OCI-LY1 (cell line): Measurements from ENCODE around the gene POLE.

Source experiments
- H2AFZ ChIP-seq: fragments of 200-600 bp; sonication (generic), shearing (Covaris generic); 2 replicates; pipeline ENCODE4 v1.6.0; 2014; ENCODE audit warnings: antibody characterized with exemption, mild to moderate bottlenecking, low read length
- H3F3A ChIP-seq: fragments of 200-600 bp; sonication (generic), shearing (Covaris generic); 2 replicates; pipeline ENCODE4 v1.6.0; 2014; ENCODE audit warnings: mild to moderate bottlenecking, antibody characterized with exemption, low read length, moderate library complexity; ENCODE audit not compliant: insufficient read depth
- H3K27ac ChIP-seq: fragments of 200-600 bp; sonication (generic); 2 replicates; pipeline ENCODE4 v1.5.1; 2014; ENCODE audit warnings: low read length, mixed run types, mild to moderate bottlenecking, low read depth; ENCODE audit not compliant: poor library complexity, severe bottlenecking
- H3K27me3 ChIP-seq: fragments of 200-600 bp; sonication (generic); 2 replicates; pipeline ENCODE4 v1.6.0; 2014; ENCODE audit warnings: antibody characterized with exemption, mild to moderate bottlenecking, low read length, moderate library complexity; ENCODE audit not compliant: insufficient read depth
- H3K36me3 ChIP-seq: fragments of 200-600 bp; sonication (generic); 2 replicates; pipeline ENCODE4 v1.6.1; 2014; ENCODE audit warnings: mild to moderate bottlenecking, antibody characterized with exemption, low read length, moderate library complexity, mixed read lengths; ENCODE audit not compliant: insufficient read depth
- H3K4me1 ChIP-seq: fragments of 200-600 bp; sonication (generic); 2 replicates; pipeline ENCODE4 v1.5.1; 2014; ENCODE audit warnings: mild to moderate bottlenecking, low read length, moderate library complexity; ENCODE audit not compliant: insufficient read depth, severe bottlenecking
- H3K4me2 ChIP-seq: fragments of 200-600 bp; sonication (generic), shearing (Covaris generic); 2 replicates; pipeline ENCODE4 v1.6.1; 2014; ENCODE audit warnings: low read length
- H3K4me3 ChIP-seq: fragments of 200-600 bp; sonication (generic); 2 replicates; pipeline ENCODE4 v1.5.1; 2014; ENCODE audit warnings: low read length, low read depth, mild to moderate bottlenecking, mixed read lengths; ENCODE audit not compliant: poor library complexity, severe bottlenecking
- H3K79me2 ChIP-seq: fragments of 200-600 bp; shearing (Covaris generic); 2 replicates; pipeline ENCODE4 v1.6.1; 2016; ENCODE audit warnings: mixed run types, low read length, mixed read lengths; ENCODE audit not compliant: insufficient read depth
- H3K9ac ChIP-seq: fragments of 200-600 bp; sonication (generic), shearing (Covaris generic); 2 replicates; pipeline ENCODE4 v1.6.1; 2014; ENCODE audit warnings: mild to moderate bottlenecking, low read length, mixed read lengths
- H3K9me2 ChIP-seq: fragments of 200-600 bp; sonication (generic), shearing (Covaris generic); 2 replicates; pipeline ENCODE4 v1.6.1; 2014; ENCODE audit warnings: low read depth, mild to moderate bottlenecking, low read length, mixed read lengths
- H3K9me3 ChIP-seq: fragments of 200-600 bp; shearing (Covaris generic); 2 replicates; pipeline ENCODE4 v1.6.1; 2014; ENCODE audit warnings: low read length, mixed read lengths
- H4K20me1 ChIP-seq: fragments of 200-600 bp; sonication (generic), shearing (Covaris generic); 2 replicates; pipeline ENCODE4 v1.6.0; 2016; ENCODE audit warnings: mild to moderate bottlenecking, low read length; ENCODE audit not compliant: insufficient read depth
- CTCF ChIP-seq: fragments of 200-600 bp; sonication (generic), shearing (Covaris generic); IDR thresholded peaks from 2 replicates; pipeline ENCODE4 v1.5.1; 2017; ENCODE audit warnings: mild to moderate bottlenecking, antibody characterized with exemption, low read length, moderate library complexity, mixed read lengths
- EZH2 ChIP-seq: fragments of 200-600 bp; sonication (generic), shearing (Covaris generic); IDR thresholded peaks from 2 replicates; pipeline ENCODE4 v1.8.0; 2017; ENCODE audit warnings: borderline replicate concordance, mixed run types, mild to moderate bottlenecking, antibody characterized with exemption, low read length, moderate library complexity, mixed read lengths

The POLE gene

GRCh38 chr12:132727091-132727794 lies 40.1 kb upstream of the POLE start:
- Histone ChIP-seq H3K27ac (no peak overlapping the region), H2AFZ (no peak overlapping the region)

GRCh38 chr12:132726386-132726785 lies 39.2 kb upstream of the POLE start:
- no peaks in the 10 kb centered on the region for H3K27me3 ChIP-seq
- 0 out of 2 replicates have a peak, but pooled peaks cover 14% of the 10 kb centered on the region for H3F3A ChIP-seq
- H4K20me1 ChIP-seq, result no peaks in the 10 kb centered on the region
- H3K79me2 ChIP-seq, result no peaks in the 10 kb centered on the region
- H3K9me2 ChIP-seq, result no peaks in the 10 kb centered on the region
- TF ChIP-seq CTCF, result no peak
- TF ChIP-seq EZH2, result no peak
- peaks cover 93% of the 10 kb centered on the region for H3K36me3 ChIP-seq
- H3K4me3 ChIP-seq, result no peak overlapping the region
- H3K4me2 ChIP-seq, result no peak overlapping the region
- H3K27ac ChIP-seq, result no peak overlapping the region
- no peaks in the 10 kb centered on the region for H3K4me1 ChIP-seq
- H2AFZ ChIP-seq, result no peak overlapping the region
- H3K9ac ChIP-seq, result no peak overlapping the region
- H3K9me3 ChIP-seq, result no peaks in the 10 kb centered on the region

More at GRCh38 chr12:132727091-132727794, 40.1 kb upstream of the POLE start:
- TF ChIP-seq EZH2, result no peak
- no peak for TF ChIP-seq CTCF
- Histone ChIP-seq H3K27me3 (no peaks in the 10 kb centered on the region), H3K9me2 (no peaks in the 10 kb centered on the region), H3K9me3 (no peaks in the 10 kb centered on the region), H3K9ac (no peak overlapping the region), H3F3A (0 out of 2 replicates have a peak, but pooled peaks cover 14% of the 10 kb centered on the region), H4K20me1 (no peaks in the 10 kb centered on the region), H3K79me2 (no peaks in the 10 kb centered on the region), H3K4me1 (no peaks in the 10 kb centered on the region), H3K36me3 (peaks cover 95% of the 10 kb centered on the region), H3K4me3 (no peak overlapping the region), H3K4me2 (no peak overlapping the region)

- no peak overlapping the region for H3K27ac ChIP-seq
These were observed 37.5 kb upstream of the POLE start for GRCh38 chr12:132724506-132725241.

More at GRCh38 chr12:132724506-132725241, 37.5 kb upstream of the POLE start:
- H3K9ac ChIP-seq, result no peak overlapping the region
- peaks cover 93% of the 10 kb centered on the region for H3K36me3 ChIP-seq
- TF ChIP-seq EZH2 (no peak), CTCF (no peak)
- no peaks in the 10 kb centered on the region for H3K4me1 ChIP-seq
- H3K27me3 ChIP-seq, result no peaks in the 10 kb centered on the region
- no peaks in the 10 kb centered on the region for H3K9me3 ChIP-seq
- no peak overlapping the region for H3K4me2 ChIP-seq
- no peak overlapping the region for H2AFZ ChIP-seq
- no peaks in the 10 kb centered on the region for H3K79me2 ChIP-seq
- H3K9me2 ChIP-seq, result no peaks in the 10 kb centered on the region
- no peaks in the 10 kb centered on the region for H4K20me1 ChIP-seq
- H3K4me3 ChIP-seq, result no peak overlapping the region
- H3F3A ChIP-seq, result 0 out of 2 replicates have a peak, but pooled peaks cover 14% of the 10 kb centered on the region
